ENCODE measurements around the gene OR4D2.

Gene OR4D2

DNA sequence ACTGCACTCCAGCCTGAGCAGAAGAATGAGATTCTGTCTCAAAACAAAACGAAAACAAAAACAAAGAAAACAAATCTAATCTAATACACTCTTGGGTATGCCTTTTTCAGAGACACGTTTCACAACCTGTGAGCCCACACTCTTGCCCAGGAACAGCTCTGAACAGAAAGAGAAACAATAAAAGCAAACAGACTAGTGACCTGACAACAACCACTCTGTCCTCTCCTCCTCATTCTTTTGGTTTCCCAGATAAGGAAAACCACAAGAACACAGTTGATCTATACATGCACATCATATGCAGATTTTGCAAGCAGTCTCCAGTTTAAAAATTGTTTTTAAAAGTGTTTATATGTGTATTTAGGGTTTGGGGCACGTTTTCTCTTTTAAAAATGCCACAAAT is 51.0 kb downstream of the OR4D2 start:
- H3K9me3 Mint-ChIP-seq = no peaks in the 10 kb centered on the region
- peaks cover 19% of the 10 kb centered on the region for H3K4me1 Mint-ChIP-seq
- no peaks in the 10 kb centered on the region for H3K27me3 Mint-ChIP-seq
- H3K36me3 Mint-ChIP-seq = peaks cover 11% of the 10 kb centered on the region
- peak overlapping the region; percentile 80 for H3K27ac Mint-ChIP-seq
- no peak for ATAC-seq
- H3K4me3 Mint-ChIP-seq = no peak overlapping the region

DNA sequence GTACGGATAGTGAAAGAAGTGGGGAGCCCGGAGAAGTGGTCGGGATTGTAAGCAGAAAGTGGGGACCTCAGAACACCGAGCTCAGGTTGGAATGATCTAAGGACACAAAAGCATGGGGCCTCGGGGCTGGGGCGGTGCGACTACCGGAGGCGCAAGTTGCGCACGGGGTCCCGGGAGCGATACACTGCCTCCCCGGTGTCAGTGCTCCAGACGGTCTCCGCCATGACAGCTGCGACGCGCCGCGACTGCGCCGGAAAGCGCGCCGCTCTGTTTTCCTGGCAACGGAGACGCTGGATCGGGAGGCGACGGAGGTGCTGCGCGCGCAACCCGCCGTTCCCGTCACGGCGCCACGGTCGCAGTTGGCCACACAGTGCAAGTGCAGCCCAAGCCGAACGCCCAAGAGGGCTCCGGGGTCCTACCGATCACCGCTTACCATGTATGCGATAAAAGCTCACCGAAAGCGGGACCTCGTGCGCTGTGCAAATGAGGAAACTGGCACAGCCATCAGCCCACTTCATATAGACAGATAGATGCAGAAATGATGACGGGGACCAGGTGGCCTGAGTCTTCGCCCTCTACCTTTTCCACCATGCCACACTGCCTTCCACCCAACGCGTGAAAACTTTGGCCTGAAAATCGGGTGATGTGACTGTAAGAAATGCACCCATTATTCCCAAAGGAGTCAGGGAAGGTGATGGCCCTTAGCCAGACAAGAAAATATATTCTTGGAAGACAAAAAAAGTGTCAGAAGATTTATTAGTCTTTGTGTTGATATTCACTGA is 52.4 kb downstream of the OR4D2 start, which contains the start of gene MKS1:
TSS of gene MKS1 (minus strand) at position 249 of the 782 bp plus-strand sequence. CDS start at position 224, 25 bp downstream.
- no peaks in the 10 kb centered on the region for H3K9me3 Mint-ChIP-seq
- H3K4me3 Mint-ChIP-seq = peak within 1 kb of the TSS; percentile 85
- peak within 1 kb of the TSS; percentile 80 for H3K27ac Mint-ChIP-seq
- ATAC-seq = peak; percentile 99
- no peaks in the 10 kb centered on the region for H3K27me3 Mint-ChIP-seq
- peaks cover 23% of the 10 kb centered on the region for H3K4me1 Mint-ChIP-seq
- no peaks in the 10 kb centered on the region for H3K36me3 Mint-ChIP-seq

DNA sequence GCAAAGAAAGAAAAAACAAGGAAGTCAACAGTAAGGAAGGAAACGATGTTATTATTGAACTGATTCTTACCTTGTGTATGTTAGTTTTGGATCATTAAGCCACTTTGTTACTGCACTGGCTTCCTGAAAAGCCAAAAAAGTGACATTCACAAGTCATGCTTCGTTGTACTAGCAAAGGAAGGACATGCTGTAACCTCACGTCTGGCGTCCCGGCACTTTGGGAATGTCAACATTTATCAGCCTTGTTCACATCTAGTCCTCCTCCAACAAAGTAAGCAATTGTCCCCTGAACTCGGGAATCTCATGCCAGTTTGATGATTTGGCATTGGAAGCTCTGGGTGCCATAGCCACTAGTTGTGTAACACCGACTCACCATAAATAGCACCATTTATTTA is 53.0 kb downstream of the OR4D2 start:
- H3K9me3 Mint-ChIP-seq = no peaks in the 10 kb centered on the region
- ATAC-seq = no peak
- H3K4me3 Mint-ChIP-seq = peak overlapping the region; percentile 85
- peaks cover 28% of the 10 kb centered on the region for H3K4me1 Mint-ChIP-seq
- H3K27ac Mint-ChIP-seq = peak overlapping the region; percentile 80
- no peaks in the 10 kb centered on the region for H3K27me3 Mint-ChIP-seq
- no peaks in the 10 kb centered on the region for H3K36me3 Mint-ChIP-seq

Data from stimulated activated memory B cell treated with anti-CD40 and anti-IgM and Interleukin-4, amounts not matched to agents 10 μg/mL and 1 μg/mL and 100 μg/mL, for 72 hours (primary cell).